IMR-90 (cell line): ENCODE data around the gene ASTL. TPM values are rescaled to one million over a fixed set of nuclear protein-coding genes. Genes with fewer than 3 reads are reported as not detected.

Experiments
- ATAC-seq: fragments of 200-7000 bp; cut with Tn5 transposase; 2 replicates; pipeline ENCODE4 v1.9.1; 2020; ENCODE audit warnings: low read depth, mild to moderate bottlenecking, moderate library complexity
- BruUV-seq: library from RNA; stranded (reverse); fragments of 400-500 nt; replicated peaks from 2 replicates; lab custom pipeline; 2021; lab: Mats Ljungman, UMichigan
- CTCF ChIA-PET: fragments of 300-600 bp; formaldehyde crosslinking; extraction: SDS; loops from one replicate; lab custom pipeline; 2021; ENCODE audit warnings: antibody characterized with exemption; lab: Yijun Ruan, JAX
- POLR2A ChIA-PET: fragments of 300-600 bp; sonication (Branson Sonifier 250); formaldehyde crosslinking; loops from one replicate; lab custom pipeline; 2022; ENCODE audit warnings: antibody characterized with exemption; ENCODE audit not compliant: unreplicated experiment; lab: Charles Lee
- DNase-seq: peaks from one replicate; pipeline ENCODE4 v3.0.0; 2013
- H2AFZ ChIP-seq: replicated peaks from 2 replicates; pipeline ENCODE3; 2013; ENCODE audit warnings: low read length, mild to moderate bottlenecking; ENCODE audit not compliant: poor library complexity
- H2AK5ac ChIP-seq: 2 replicates; pipeline ENCODE4 v1.6.1; 2013; ENCODE audit warnings: low read depth, low read length, inconsistent platforms
- H2AK9ac ChIP-seq: replicated peaks from 2 replicates; pipeline ENCODE3; 2013; ENCODE audit warnings: mild to moderate bottlenecking, low read depth, low read length, moderate library complexity; ENCODE audit not compliant: poor library complexity
- H2BK120ac ChIP-seq: 2 replicates; pipeline ENCODE4 v1.6.1; 2013; ENCODE audit warnings: low read depth, low read length, inconsistent platforms
- H2BK15ac ChIP-seq: 3 replicates; pipeline ENCODE4 v1.6.1; 2013; ENCODE audit warnings: low read depth, low read length, inconsistent platforms
- H2BK20ac ChIP-seq: 2 replicates; pipeline ENCODE4 v1.6.1; 2013; ENCODE audit warnings: low read depth, mild to moderate bottlenecking, inconsistent platforms, low read length, moderate library complexity
- H2BK5ac ChIP-seq: 2 replicates; pipeline ENCODE4 v1.6.1; 2013; ENCODE audit warnings: mild to moderate bottlenecking, low read depth, low read length, inconsistent platforms; ENCODE audit not compliant: poor library complexity, severe bottlenecking
- H3K14ac ChIP-seq: replicated peaks from 2 replicates; pipeline ENCODE4 v1.6.1; 2013; ENCODE audit warnings: low read depth, low read length, inconsistent platforms
- H3K18ac ChIP-seq: 2 replicates; pipeline ENCODE4 v1.6.1; 2013; ENCODE audit warnings: low read depth, low read length, control low read depth
- H3K23ac ChIP-seq: 2 replicates; pipeline ENCODE4 v1.6.1; 2013; ENCODE audit warnings: low read depth, low read length, inconsistent platforms
- H3K27ac ChIP-seq: 2 replicates; pipeline ENCODE4 v1.5.1; 2013; ENCODE audit warnings: mild to moderate bottlenecking, control low read depth, low read length; ENCODE audit not compliant: insufficient read depth
- H3K27me3 ChIP-seq: 2 replicates; pipeline ENCODE4 v1.6.1; 2013; ENCODE audit warnings: low read length; ENCODE audit not compliant: control insufficient read depth, insufficient read depth
- H3K36me3 ChIP-seq: 2 replicates; pipeline ENCODE4 v1.6.1; 2013; ENCODE audit warnings: low read length, mixed read lengths; ENCODE audit not compliant: control insufficient read depth, insufficient read depth
- H3K4ac ChIP-seq: 2 replicates; pipeline ENCODE4 v1.6.1; 2013; ENCODE audit warnings: low read depth, low read length, inconsistent platforms
- H3K4me1 ChIP-seq: 2 replicates; pipeline ENCODE4 v1.6.1; 2013; ENCODE audit warnings: low read length, mixed read lengths; ENCODE audit not compliant: control insufficient read depth, insufficient read depth
- H3K4me2 ChIP-seq: 2 replicates; pipeline ENCODE4 v1.6.1; 2013; ENCODE audit warnings: low read depth, mild to moderate bottlenecking, control low read depth, low read length, moderate library complexity
- H3K4me3 ChIP-seq: 2 replicates; pipeline ENCODE4 v1.5.1; 2013; ENCODE audit warnings: low read depth, mild to moderate bottlenecking, control low read depth, low read length, moderate library complexity; ENCODE audit not compliant: insufficient read depth
- H3K56ac ChIP-seq: 2 replicates; pipeline ENCODE4 v1.6.1; 2013; ENCODE audit warnings: low read length, inconsistent platforms; ENCODE audit not compliant: insufficient read depth; ENCODE audit errors: extremely low read depth
- H3K79me1 ChIP-seq, 2 experiments: 2 replicates each; pipeline ENCODE4 v1.6.1; 2013; ENCODE audit warnings: low read length in 2 of 2, inconsistent platforms in 1 of 2, low read depth in 1 of 2
- H3K9ac ChIP-seq: 2 replicates; pipeline ENCODE4 v1.6.1; 2013; ENCODE audit warnings: low read depth, low read length, control low read depth
- H3K9me1 ChIP-seq: 2 replicates; pipeline ENCODE4 v1.6.1; 2013; ENCODE audit warnings: low read length, inconsistent platforms; ENCODE audit not compliant: insufficient read depth
- H3K9me3 ChIP-seq: 2 replicates; pipeline ENCODE4 v1.6.1; 2013; ENCODE audit warnings: low read length; ENCODE audit not compliant: control insufficient read depth, insufficient read depth
- H4K20me1 ChIP-seq: 2 replicates; pipeline ENCODE4 v1.6.1; 2013; ENCODE audit warnings: low read length, inconsistent platforms; ENCODE audit not compliant: insufficient read depth
- H4K5ac ChIP-seq: 2 replicates; pipeline ENCODE4 v1.6.1; 2013; ENCODE audit warnings: mild to moderate bottlenecking, low read depth, low read length, control low read depth
- H4K8ac ChIP-seq, 2 experiments: 2 replicates each; pipeline ENCODE4 v1.6.1; 2013; ENCODE audit warnings: low read depth in 2 of 2, low read length in 2 of 2, control low read depth in 1 of 2, inconsistent platforms in 1 of 2
- H4K91ac ChIP-seq: 2 replicates; pipeline ENCODE4 v1.6.1; 2013; ENCODE audit warnings: low read depth, low read length, inconsistent platforms; ENCODE audit not compliant: insufficient read depth
- BHLHE40 ChIP-seq: fragments of 150-350 bp; IDR thresholded peaks from 2 replicates; pipeline ENCODE4 v1.6.1; 2016; ENCODE audit warnings: mild to moderate bottlenecking, low read depth, low read length
- CEBPB ChIP-seq: IDR thresholded peaks from 2 replicates; pipeline ENCODE4 v1.6.1; 2012; ENCODE audit warnings: low read depth, low read length, improper control_type of control experiment
- CHD1 ChIP-seq: IDR thresholded peaks from 2 replicates; pipeline ENCODE4 v1.6.1; 2012; ENCODE audit warnings: low read depth, low read length, improper control_type of control experiment
- ELK1 ChIP-seq: fragments of 150-350 bp; IDR thresholded peaks from 2 replicates; pipeline ENCODE4 v1.6.1; 2016; ENCODE audit warnings: low read depth, mild to moderate bottlenecking, low read length, moderate library complexity, borderline replicate concordance
- FOS ChIP-seq: fragments of 150-350 bp; IDR thresholded peaks from 2 replicates; pipeline ENCODE4 v1.6.1; 2016; ENCODE audit warnings: low read depth, low read length
- MAFK ChIP-seq: IDR thresholded peaks from 2 replicates; pipeline ENCODE4 v1.6.1; 2012; ENCODE audit warnings: low read depth, low read length, improper control_type of control experiment
- MAZ ChIP-seq: IDR thresholded peaks from 2 replicates; pipeline ENCODE4 v1.6.1; 2012; ENCODE audit warnings: low read depth, mild to moderate bottlenecking, low read length, improper control_type of control experiment, moderate library complexity, borderline replicate concordance
- MXI1 ChIP-seq: IDR thresholded peaks from 2 replicates; pipeline ENCODE4 v1.6.1; 2012; ENCODE audit warnings: low read depth, mild to moderate bottlenecking, low read length, moderate library complexity, borderline replicate concordance
- NFE2L2 ChIP-seq: fragments of 150-350 bp; IDR thresholded peaks from 2 replicates; pipeline ENCODE4 v1.6.1; 2016; ENCODE audit warnings: low read depth, mild to moderate bottlenecking, low read length
- POLR2A ChIP-seq: IDR thresholded peaks from 2 replicates; pipeline ENCODE4 v1.6.1; 2012; ENCODE audit warnings: mild to moderate bottlenecking, low read depth, low read length
- RAD21 ChIP-seq: IDR thresholded peaks from 2 replicates; pipeline ENCODE4 v1.6.1; 2012; ENCODE audit warnings: low read length, improper control_type of control experiment
- RCOR1 ChIP-seq: IDR thresholded peaks from 2 replicates; pipeline ENCODE4 v1.6.1; 2012; ENCODE audit warnings: mild to moderate bottlenecking, low read length, improper control_type of control experiment; ENCODE audit not compliant: insufficient replicate concordance
- RFX5 ChIP-seq: IDR thresholded peaks from 2 replicates; pipeline ENCODE4 v1.8.0; 2012; ENCODE audit warnings: low read depth, mild to moderate bottlenecking, low read length, moderate library complexity
- SMC3 ChIP-seq: fragments of 150-350 bp; IDR thresholded peaks from 2 replicates; pipeline ENCODE4 v1.6.1; 2016; ENCODE audit warnings: low read depth, mild to moderate bottlenecking, antibody characterized with exemption, low read length, moderate library complexity
- WGBS, 2 experiments: methylation state at CpG; one replicate each; pipeline versions ENCODE4 v1.1.5 to v1.1.7; 2013; ENCODE audit warnings: missing lambda C conversion rate in 2 of 2; ENCODE audit not compliant: insufficient read length in 1 of 2; ENCODE audit errors: extremely low coverage in 2 of 2; 5-methylcytosine and 5-hydroxymethylcytosine counted together
- dilution Hi-C: fragments of 300-500 bp; cut with HindIII; formaldehyde crosslinking; loops from one replicate; pipeline ENCODE4 v1.14.3; 2018; ENCODE audit warnings: low sequenced_read_pairs; ENCODE audit not compliant: unreplicated experiment
- in situ Hi-C: fragments of 300-500 bp; cut with MboI; formaldehyde crosslinking; loops from 3 replicates; pipeline ENCODE4 v1.14.3; 2019; ENCODE audit warnings: low sequenced_read_pairs, inconsistent platforms, mixed read lengths
- intact Hi-C: fragments of 100-400 bp; cut with micrococcal nuclease; formaldehyde crosslinking; loops from 2 replicates; pipeline ENCODE4 v1.10.0; 2022
- polyA plus RNA-seq, 3 experiments: library from polyadenylated mRNA; depleted of rRNA; stranded (reverse); fragments of >200 nt; gene quantifications; 2 replicates each; pipeline ENCODE4 v1.2.3, GENCODE V29; 2012; ENCODE audit warnings: low replicate concordance in 1 of 3
- total RNA-seq: library from RNA; depleted of rRNA; stranded (reverse); fragments of >200 nt; gene quantifications from 2 replicates; pipeline ENCODE4 v1.2.3, GENCODE V29; 2012
- TF ChIP-seq, protein P1 (sequence below): fragments of 150-350 bp; IDR thresholded peaks from 2 replicates; pipeline ENCODE4 v1.6.1; 2017; ENCODE audit warnings: mild to moderate bottlenecking, antibody characterized with exemption, low read length, low read depth

Gene ASTL
- total and polyA plus RNA-seq, 2 of the 4 experiments (the other 2 are of a cell fraction) = not detected

GRCh38 chr2:96092573-96092877, 45.8 kb downstream of the ASTL start:
- dilution Hi-C loops = no loop called here
- POLR2A ChIA-PET = no interaction called here
- no TSS peak for BruUV-seq

More at GRCh38 chr2:96092573-96092877, 45.8 kb downstream of the ASTL start:
- Histone ChIP-seq H3K79me1 (no peaks in the 10 kb centered on the region), H3K4ac (no peak overlapping the region), H2AK9ac (no peak overlapping the region), H2AK5ac (no peak overlapping the region), H2BK20ac (no peak overlapping the region), H2BK5ac (no peak overlapping the region), H4K5ac (no peak overlapping the region), H3K18ac (no peak overlapping the region), H3K14ac (no peak overlapping the region), H3K4me3 (no peak overlapping the region), H3K4me1 (no peaks in the 10 kb centered on the region), H3K56ac (no peak overlapping the region), H3K4me2 (no peak overlapping the region), H3K9ac (no peak overlapping the region), H3K36me3 (no peaks in the 10 kb centered on the region), H4K91ac (no peak overlapping the region), H4K8ac (no peak overlapping the region), H4K20me1 (no peaks in the 10 kb centered on the region), H2BK120ac (no peak overlapping the region), H3K27ac (no peak overlapping the region), H3K23ac (no peak overlapping the region), H3K9me1 (no peaks in the 10 kb centered on the region), H3K27me3 (peaks cover 30% of the 10 kb centered on the region), H2BK15ac (no peak overlapping the region), H2AFZ (no peak overlapping the region), H3K9me3 (no peaks in the 10 kb centered on the region)
- DNase-seq (no peak), ATAC-seq (no peak)
- no peak for TF ChIP-seq SMC3
- TF ChIP-seq MAFK = no peak
- no peak for TF ChIP-seq NFE2L2
- TF ChIP-seq CHD1 = no peak
- no peak for TF ChIP-seq RFX5
- TF ChIP-seq MAZ = no peak
- no peak for TF ChIP-seq BHLHE40
- TF ChIP-seq CEBPB = no peak
- TF ChIP-seq POLR2A = no peak
- TF ChIP-seq, protein P1, sequence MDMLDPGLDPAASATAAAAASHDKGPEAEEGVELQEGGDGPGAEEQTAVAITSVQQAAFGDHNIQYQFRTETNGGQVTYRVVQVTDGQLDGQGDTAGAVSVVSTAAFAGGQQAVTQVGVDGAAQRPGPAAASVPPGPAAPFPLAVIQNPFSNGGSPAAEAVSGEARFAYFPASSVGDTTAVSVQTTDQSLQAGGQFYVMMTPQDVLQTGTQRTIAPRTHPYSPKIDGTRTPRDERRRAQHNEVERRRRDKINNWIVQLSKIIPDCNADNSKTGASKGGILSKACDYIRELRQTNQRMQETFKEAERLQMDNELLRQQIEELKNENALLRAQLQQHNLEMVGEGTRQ = no peak
- TF ChIP-seq RCOR1 = no peak
- TF ChIP-seq FOS = no peak
- no peak for TF ChIP-seq MXI1
- TF ChIP-seq RAD21 = no peak
- no peak for TF ChIP-seq ELK1
- in situ Hi-C loops (no loop called here), intact Hi-C loops (no loop called here)
- CTCF ChIA-PET = no interaction called here
- 80% methylated on average over 1 of the region's 4 CpGs; no CpG with 5 or more reads in 1 of the 2 experiments for WGBS, 2 experiments
